ENCODE measurements around the gene MPP1. TPM values are rescaled to one million over a fixed set of nuclear protein-coding genes. Genes with fewer than 3 reads are reported as not detected.

Gene MPP1
- total RNA-seq, 1 experiment from 2014 or later, result not detected

DNA sequence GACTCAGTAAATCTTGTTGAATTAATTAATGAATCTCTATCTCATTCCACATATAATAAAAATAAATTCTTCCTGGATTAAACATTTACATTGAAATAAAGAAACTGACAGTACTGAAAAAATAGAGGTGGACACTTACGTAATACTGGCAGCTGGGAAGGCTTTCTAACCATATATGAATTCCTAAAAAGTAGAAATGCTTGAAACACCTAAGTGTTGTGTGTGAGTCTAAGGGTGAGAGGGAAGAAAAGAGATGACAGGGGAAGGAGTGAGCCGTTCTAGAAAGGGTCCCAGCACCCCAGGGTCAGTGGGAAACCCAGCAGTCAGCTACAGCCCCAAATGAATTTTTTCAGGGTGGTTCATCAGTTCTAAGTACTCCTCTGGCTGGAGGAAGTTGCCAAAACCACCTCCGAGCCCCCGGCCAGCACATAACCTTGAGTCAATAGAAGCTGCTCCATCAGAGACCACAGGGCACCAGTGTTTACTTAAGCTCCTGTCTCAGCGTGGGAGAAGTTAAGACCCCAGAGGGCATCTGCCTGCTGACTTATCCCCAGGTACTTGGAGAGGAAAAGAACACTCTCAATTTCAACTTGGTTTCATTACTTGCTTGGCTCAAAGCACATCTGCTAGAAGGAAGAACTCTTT lies 72.7 kb downstream of the MPP1 start:
- no peak for DNase-seq (ENCODE audit: low spot score)

DNA sequence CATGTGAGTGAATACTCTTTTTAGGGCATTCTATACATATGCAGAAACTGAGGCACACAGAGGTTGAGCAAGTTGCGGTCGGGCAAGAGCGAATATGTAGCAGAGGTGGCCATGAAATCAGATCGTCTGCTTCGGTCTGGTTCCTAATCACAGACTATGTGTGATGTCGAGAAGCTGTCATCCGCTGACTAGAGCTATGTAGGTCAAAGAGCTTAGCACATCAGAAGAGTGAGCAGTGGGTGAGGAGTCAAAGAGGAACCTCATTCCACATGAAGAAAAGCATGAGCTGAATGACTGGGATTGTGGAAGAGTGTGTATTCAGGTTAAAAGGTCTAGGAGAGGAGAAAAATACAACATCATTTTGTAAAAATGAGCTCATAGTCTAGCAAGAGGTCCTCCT lies 73.4 kb downstream of the MPP1 start:
- DNase-seq (ENCODE audit: low spot score), result no peak

DNA sequence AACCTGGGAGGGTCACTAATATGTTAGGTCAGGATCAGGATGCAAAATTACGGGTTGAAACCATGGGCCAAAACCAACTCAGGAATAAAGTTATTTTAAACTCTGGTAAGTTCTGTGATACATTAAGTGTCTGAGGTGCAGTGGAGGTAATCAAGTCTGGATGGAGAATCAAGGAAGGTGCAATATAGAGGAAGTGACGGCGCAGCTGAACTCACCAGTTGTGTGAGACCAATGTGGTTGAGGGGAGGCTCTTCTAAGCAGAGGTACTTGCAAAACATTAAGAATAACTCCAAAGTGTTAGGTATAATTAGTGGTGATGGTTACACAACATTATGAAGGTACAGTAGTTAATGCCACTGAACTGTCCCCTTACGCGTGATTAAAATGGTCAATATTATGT lies 74.1 kb downstream of the MPP1 start:
- no peak for DNase-seq (ENCODE audit: low spot score)

DNA sequence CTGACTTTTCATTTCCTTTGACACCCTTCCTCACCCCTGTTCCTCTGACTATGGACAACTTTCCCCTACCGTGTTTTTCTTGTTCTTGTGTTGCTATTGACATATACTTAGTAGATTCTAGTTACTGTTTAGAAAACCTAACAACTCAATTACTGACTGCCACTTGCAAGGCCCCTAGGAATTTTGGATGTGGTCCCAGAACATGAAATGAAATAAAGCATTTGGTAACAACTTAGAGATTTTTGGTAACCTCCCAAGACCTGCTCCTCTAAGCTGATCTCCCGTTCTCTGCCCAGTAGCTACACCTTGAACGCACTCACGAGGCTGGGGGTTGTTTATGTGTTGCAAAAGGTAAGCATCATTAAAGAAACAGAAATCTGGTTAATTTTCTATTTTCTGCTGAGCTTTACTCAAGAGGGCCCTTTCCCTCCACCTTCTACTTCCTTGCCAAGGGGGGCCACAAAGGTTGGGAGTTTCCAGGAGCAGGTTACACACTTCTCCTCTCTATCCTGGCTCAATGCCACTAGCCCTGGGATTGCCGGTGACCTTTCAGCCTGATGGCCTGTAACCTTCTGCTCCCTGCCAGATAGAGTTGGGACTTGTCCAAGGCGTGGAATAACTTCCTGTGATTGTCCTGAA lies 74.9 kb downstream of the MPP1 start:
- DNase-seq (ENCODE audit: low spot score), result no peak

DNA sequence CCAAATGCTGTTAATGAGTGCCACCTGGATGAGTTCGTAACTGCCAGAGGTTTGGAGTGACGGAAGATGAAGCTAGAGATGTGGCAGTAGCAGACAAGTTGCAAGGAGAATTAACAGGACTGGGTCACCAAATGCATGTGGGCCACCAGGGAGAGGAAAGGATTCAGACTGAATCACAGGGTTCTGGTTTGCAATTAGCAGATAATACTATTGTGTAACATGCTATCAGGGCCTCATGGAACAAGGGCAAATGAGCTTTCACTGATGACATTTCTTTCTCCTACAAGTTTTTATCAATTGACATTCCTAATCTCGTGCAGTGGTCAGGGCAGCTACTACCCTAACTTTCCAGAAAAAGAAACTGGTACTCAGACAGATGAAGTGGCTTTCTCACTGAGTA lies 75.8 kb downstream of the MPP1 start:
- no peak for DNase-seq (ENCODE audit: low spot score)

Small RNAs within 50 kb of the gene (small RNA-seq; reads per million reads assigned to genes)
- not detected for gene SNORA36A

Other genes with a start within 250 kb of the MPP1 start
- not detected in 2 replicates for gene CTAG1A, start 220.4 kb downstream of the MPP1 start, total RNA-seq (2014; rRNA removed; shearing (Covaris generic))
- not detected in 2 replicates for gene CTAG1B, start 186.2 kb downstream of the MPP1 start, total RNA-seq (2014; rRNA removed; shearing (Covaris generic))
- gene CTAG2, start 151.9 kb downstream of the MPP1 start, total RNA-seq (2014; rRNA removed; shearing (Covaris generic)), result not detected in 2 replicates
- gene GAB3, start 54.4 kb downstream of the MPP1 start, total RNA-seq (2014; rRNA removed; shearing (Covaris generic)), result 0.08 TPM in 1 of 2 replicates, not detected in the other
- gene DKC1, start 42.6 kb downstream of the MPP1 start, total RNA-seq (2014; rRNA removed; shearing (Covaris generic)), result 101 and 103 TPM in 2 replicates
- gene SMIM9, start 29.2 kb upstream of the MPP1 start, total RNA-seq (2014; rRNA removed; shearing (Covaris generic)), result not detected in 2 replicates
- gene F8A1, start 80.9 kb upstream of the MPP1 start, total RNA-seq (2014; rRNA removed; shearing (Covaris generic)), result 22.1 and 26.4 TPM in 2 replicates
- 0.03 and 0.41 TPM in 2 replicates for gene F8, start 217.2 kb upstream of the MPP1 start, total RNA-seq (2014; rRNA removed; shearing (Covaris generic))
- gene FUNDC2, start 221.4 kb upstream of the MPP1 start, total RNA-seq (2014; rRNA removed; shearing (Covaris generic)), result 49.8 and 69.5 TPM in 2 replicates